ENCODE measurements around the gene RUNDC1. TPM values are rescaled to one million over a fixed set of nuclear protein-coding genes. Genes with fewer than 3 reads are reported as not detected.
A peak's percentile ranks its signal among the peaks of the same experiment; 100 is the strongest.

RUNDC1 gene
- total and polyA plus RNA-seq, 2 donors from 2014 or later, result 10.1 to 19.5 TPM

DNA sequence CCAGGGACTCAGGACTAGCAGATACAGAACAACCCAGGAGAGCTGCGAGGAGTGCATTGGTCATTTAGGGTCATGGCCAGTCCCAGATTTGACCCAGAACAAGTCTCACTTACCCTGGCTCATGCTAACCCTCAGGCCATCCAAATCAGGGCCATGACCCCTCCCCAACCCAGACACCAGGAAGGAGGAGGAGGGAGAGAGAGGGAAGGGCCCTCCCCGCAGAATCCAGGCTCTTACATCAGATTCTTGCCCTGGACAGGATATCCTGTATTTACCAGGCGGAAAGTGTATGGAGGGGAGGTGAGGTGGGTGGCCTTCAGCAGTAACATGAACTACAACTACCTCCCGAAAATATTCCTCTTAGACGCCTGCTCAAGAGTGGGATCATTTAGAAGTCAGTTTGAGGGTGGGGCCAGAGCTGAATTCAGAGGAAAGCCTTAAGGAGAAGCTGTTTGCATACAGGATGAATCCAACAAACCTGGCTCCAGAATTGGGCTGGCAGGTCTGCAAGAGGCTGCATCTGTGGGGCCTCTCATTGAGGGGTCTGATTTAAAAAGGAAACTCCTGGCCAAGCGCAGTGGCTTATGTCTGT is 39.8 kb downstream of the RUNDC1 start:
- H3K9me3 ChIP-seq (ENCODE audit: control insufficient read depth in 2 of 3, insufficient read depth in 1 of 3, low read length in 3 of 3), result no peaks in the 10 kb centered on the region
- H3K9ac ChIP-seq (ENCODE audit: low read length in 3 of 3), result no peak overlapping the region
- no peak overlapping the region for H3K4me3 ChIP-seq (ENCODE audit: low read length in 3 of 3)
- no peaks in the 10 kb centered on the region for H3K36me3 ChIP-seq (ENCODE audit: control insufficient read depth in 2 of 3, insufficient read depth in 3 of 3, low read length in 3 of 3)
- peak overlapping the region; percentile 6 to 29 for H3K27ac ChIP-seq (ENCODE audit: low read depth in 2 of 2, low read length in 2 of 2)
- TF ChIP-seq CTCF (IDR thresholded peaks at IDR 0.05; ENCODE audit: borderline replicate concordance, extremely low read depth, insufficient read depth), result no peak
- H3K27me3 ChIP-seq (ENCODE audit: control insufficient read depth, insufficient read depth, low read length), result no peaks in the 10 kb centered on the region
- intact Hi-C loops (cut with DNase I), result no loop called here
- FAIRE-seq (no peak), DNase-seq (peak in 1 of 5 donors; percentile 28)
- H3K4me1 ChIP-seq (ENCODE audit: control insufficient read depth in 2 of 3, insufficient read depth in 2 of 3, low read depth in 1 of 3, low read length in 3 of 3), result peaks cover 0 to 17% (median 0%) of the 10 kb centered on the region in 3 donors

DNA sequence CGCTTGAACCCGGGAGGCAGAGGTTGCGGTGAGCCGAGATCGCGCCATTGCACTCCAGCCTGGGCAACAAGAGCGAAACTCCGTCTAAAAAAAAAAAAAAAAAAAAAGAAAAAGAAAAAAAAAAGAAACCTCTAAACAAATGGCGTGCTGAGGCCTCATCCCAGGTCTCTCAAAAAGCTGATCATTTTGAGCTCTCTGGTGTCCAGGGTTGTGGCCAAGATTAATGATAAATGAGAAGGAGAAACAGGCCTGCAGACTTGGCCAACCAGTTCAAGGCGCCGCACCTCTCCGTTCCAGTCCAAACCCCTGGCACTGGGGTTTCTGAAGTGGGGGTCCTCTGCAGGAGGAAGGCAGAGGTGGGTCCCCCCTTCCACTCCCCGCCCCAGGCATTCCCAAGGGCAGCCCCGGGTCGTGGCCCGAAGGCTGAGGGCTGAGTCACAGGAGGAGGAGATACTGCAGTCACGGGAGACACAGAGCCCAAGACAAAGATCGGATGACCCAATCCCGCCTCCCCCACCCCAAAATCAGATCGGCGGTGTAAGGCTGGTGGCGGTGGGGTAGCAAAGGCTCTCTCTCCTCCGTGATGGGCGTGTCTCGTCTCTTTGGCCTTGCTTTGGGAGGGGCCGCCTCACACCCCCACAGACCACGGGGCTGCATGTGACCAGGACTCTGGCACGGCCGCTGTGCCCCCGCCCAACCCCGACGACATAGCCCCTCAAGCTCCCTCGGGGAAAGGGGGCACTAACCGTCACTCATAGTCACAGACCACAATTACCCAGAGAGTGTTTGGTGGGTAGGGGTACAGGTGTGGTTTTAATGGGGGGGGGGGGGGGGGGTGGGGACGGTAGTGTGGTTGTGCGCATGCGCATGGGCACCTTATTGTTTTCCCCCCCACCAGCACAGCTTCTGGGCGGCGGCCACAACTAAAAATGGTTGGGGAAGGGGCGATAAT is 40.7 kb downstream of the RUNDC1 start:
- peak in 4 of 5 donors; percentile 54 to 91 (median 80) for DNase-seq
- Histone ChIP-seq H3K9me3 (ENCODE audit: control insufficient read depth in 2 of 3, insufficient read depth in 1 of 3, low read length in 3 of 3) (no peaks in the 10 kb centered on the region), H3K9ac (ENCODE audit: low read length in 3 of 3) (peak overlapping the region; percentile 48 to 78 (median 60)), H3K27me3 (ENCODE audit: control insufficient read depth, insufficient read depth, low read length) (no peaks in the 10 kb centered on the region), H3K4me1 (ENCODE audit: control insufficient read depth in 2 of 3, insufficient read depth in 2 of 3, low read depth in 1 of 3, low read length in 3 of 3) (peaks cover 0 to 14% (median 0%) of the 10 kb centered on the region in 3 donors), H3K27ac (ENCODE audit: low read depth in 2 of 2, low read length in 2 of 2) (peak overlapping the region; percentile 88 to 94), H3K4me3 (ENCODE audit: low read length in 3 of 3) (peak overlapping the region; percentile 66 to 85 (median 83)), H3K36me3 (ENCODE audit: control insufficient read depth in 2 of 3, insufficient read depth in 3 of 3, low read length in 3 of 3) (no peaks in the 10 kb centered on the region)
- TF ChIP-seq CTCF (IDR thresholded peaks at IDR 0.05; ENCODE audit: borderline replicate concordance, extremely low read depth, insufficient read depth), result no peak
- intact Hi-C loops (cut with DNase I), result no loop called here
- no peak for FAIRE-seq

DNA sequence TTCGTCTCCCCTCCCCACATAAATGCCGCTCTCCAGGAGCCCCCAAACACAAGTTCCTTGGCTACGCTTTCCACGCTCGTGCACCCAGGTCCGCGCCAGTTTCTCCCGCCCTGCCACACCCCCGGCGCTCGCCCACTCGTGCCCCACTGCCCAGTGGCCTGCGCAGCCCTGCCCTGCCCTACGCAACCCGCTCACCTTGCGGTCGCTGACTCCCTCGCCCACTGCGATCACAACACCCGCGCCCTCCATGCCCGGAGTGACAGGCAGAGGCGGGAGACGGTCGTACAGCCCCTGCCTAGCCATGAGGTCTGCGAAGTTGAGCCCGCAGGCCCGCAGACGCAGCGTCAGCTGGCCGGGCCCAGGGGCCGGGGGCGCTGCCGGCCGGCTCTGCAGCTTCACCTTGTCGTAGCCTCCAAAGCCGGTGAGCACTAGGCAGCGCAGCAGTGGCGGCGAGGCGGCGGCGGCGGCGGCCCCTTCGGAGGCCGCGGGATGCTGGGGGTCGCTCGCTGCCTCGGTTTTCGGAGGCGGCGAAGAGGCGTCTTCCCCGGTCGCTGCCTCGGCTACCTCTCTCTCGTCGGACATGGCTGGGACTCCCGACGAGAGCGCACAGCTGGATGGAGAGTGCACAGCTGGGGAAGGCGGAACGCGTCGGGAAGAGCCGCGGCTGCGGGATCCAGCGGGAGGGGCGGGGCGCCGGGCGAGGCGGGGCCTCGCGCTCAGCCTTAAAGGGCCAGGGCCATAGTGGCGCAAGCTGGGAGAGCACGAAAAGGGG is 41.6 kb downstream of the RUNDC1 start, which contains the start of gene VAT1:
TSS of gene VAT1 (minus strand) at position 645 of the 772 bp plus-strand sequence. CDS start at position 582, 63 bp downstream.
- Histone ChIP-seq H3K27ac (ENCODE audit: low read depth in 2 of 2, low read length in 2 of 2) (peak within 1 kb of the TSS; percentile 88 to 94), H3K9me3 (ENCODE audit: control insufficient read depth in 2 of 3, insufficient read depth in 1 of 3, low read length in 3 of 3) (no peaks in the 10 kb centered on the region), H3K4me3 (ENCODE audit: low read length in 3 of 3) (peak within 1 kb of the TSS; percentile 66 to 85 (median 83)), H3K9ac (ENCODE audit: low read length in 3 of 3) (peak within 1 kb of the TSS; percentile 48 to 78 (median 63)), H3K27me3 (ENCODE audit: control insufficient read depth, insufficient read depth, low read length) (no peaks in the 10 kb centered on the region), H3K36me3 (ENCODE audit: control insufficient read depth in 2 of 3, insufficient read depth in 3 of 3, low read length in 3 of 3) (no peaks in the 10 kb centered on the region), H3K4me1 (ENCODE audit: control insufficient read depth in 2 of 3, insufficient read depth in 2 of 3, low read depth in 1 of 3, low read length in 3 of 3) (peaks cover 0 to 11% (median 0%) of the 10 kb centered on the region in 3 donors)
- no peak for TF ChIP-seq CTCF (IDR thresholded peaks at IDR 0.05; ENCODE audit: borderline replicate concordance, extremely low read depth, insufficient read depth)
- peak; percentile 81 to 93 (median 89) for DNase-seq
- no peak for FAIRE-seq
- intact Hi-C loops (cut with DNase I), result no loop called here
